Loucy (cell line): ENCODE measurements around the gene GNG13.

ENCODE experiments used
- H2AFZ ChIP-seq: fragments of 200-600 bp; sonication (generic); 2 replicates; pipeline ENCODE4 v1.6.0; 2016; ENCODE audit warnings: antibody characterized with exemption, mild to moderate bottlenecking, low read length, moderate library complexity
- H3F3A ChIP-seq: fragments of 200-600 bp; 2 replicates; pipeline ENCODE4 v1.6.0; 2016; ENCODE audit warnings: antibody characterized with exemption, low read depth, mild to moderate bottlenecking
- H3K27me3 ChIP-seq: fragments of 200-600 bp; sonication (generic); 2 replicates; pipeline ENCODE4 v1.6.1; 2014; ENCODE audit warnings: low read length, mild to moderate bottlenecking; ENCODE audit not compliant: insufficient read depth, poor library complexity, severe bottlenecking
- H3K36me3 ChIP-seq: fragments of 200-600 bp; sonication (generic); 2 replicates; pipeline ENCODE4 v1.6.1; 2016; ENCODE audit warnings: low read length; ENCODE audit not compliant: insufficient read depth
- H3K4me1 ChIP-seq: fragments of 200-600 bp; sonication (generic); 2 replicates; pipeline ENCODE4 v1.5.1; 2014; ENCODE audit warnings: low read length, mild to moderate bottlenecking; ENCODE audit not compliant: insufficient read depth, poor library complexity, severe bottlenecking
- H3K4me2 ChIP-seq: fragments of 200-600 bp; sonication (generic); 2 replicates; pipeline ENCODE4 v1.6.0; 2014; ENCODE audit warnings: antibody characterized with exemption, low read length, low read depth, mild to moderate bottlenecking; ENCODE audit not compliant: poor library complexity, severe bottlenecking
- H3K4me3 ChIP-seq: fragments of 200-600 bp; sonication (generic); 2 replicates; pipeline ENCODE4 v1.5.1; 2014; ENCODE audit warnings: low read length, mild to moderate bottlenecking, mixed read lengths; ENCODE audit not compliant: poor library complexity, severe bottlenecking
- H3K79me2 ChIP-seq: fragments of 200-600 bp; sonication (generic); 2 replicates; pipeline ENCODE4 v1.6.1; 2014; ENCODE audit warnings: low read length; ENCODE audit not compliant: insufficient read depth
- H3K9ac ChIP-seq: fragments of 200-600 bp; sonication (generic); 2 replicates; pipeline ENCODE4 v1.6.0; 2014; ENCODE audit warnings: mild to moderate bottlenecking, low read depth, low read length, moderate library complexity; ENCODE audit not compliant: poor library complexity, severe bottlenecking
- H3K9me2 ChIP-seq: fragments of 200-600 bp; sonication (generic); replicated peaks from 2 replicates; pipeline ENCODE4 v1.6.1; 2016; ENCODE audit warnings: low read depth, low read length, mixed read lengths
- H3K9me3 ChIP-seq: fragments of 200-600 bp; sonication (generic); 2 replicates; pipeline ENCODE4 v1.6.1; 2014; ENCODE audit warnings: mild to moderate bottlenecking, antibody characterized with exemption, low read length, low read depth; ENCODE audit not compliant: insufficient read depth
- H4K20me1 ChIP-seq: fragments of 200-600 bp; sonication (generic); 2 replicates; pipeline ENCODE4 v1.6.0; 2014; ENCODE audit warnings: antibody characterized with exemption, low read length, mild to moderate bottlenecking; ENCODE audit not compliant: insufficient read depth, poor library complexity, severe bottlenecking
- EZH2phosphoT487 ChIP-seq: fragments of 200-600 bp; IDR thresholded peaks from 2 replicates; pipeline ENCODE4 v1.6.1; 2018; ENCODE audit warnings: antibody characterized with exemption, mild to moderate bottlenecking, moderate library complexity, borderline replicate concordance
- TF ChIP-seq, protein P1 (sequence below): fragments of 200-600 bp; sonication (generic); conservative IDR thresholded peaks from 2 replicates; pipeline ENCODE4 v1.5.1; 2014; ENCODE audit warnings: mild to moderate bottlenecking, antibody characterized with exemption, low read length

GNG13 gene

DNA sequence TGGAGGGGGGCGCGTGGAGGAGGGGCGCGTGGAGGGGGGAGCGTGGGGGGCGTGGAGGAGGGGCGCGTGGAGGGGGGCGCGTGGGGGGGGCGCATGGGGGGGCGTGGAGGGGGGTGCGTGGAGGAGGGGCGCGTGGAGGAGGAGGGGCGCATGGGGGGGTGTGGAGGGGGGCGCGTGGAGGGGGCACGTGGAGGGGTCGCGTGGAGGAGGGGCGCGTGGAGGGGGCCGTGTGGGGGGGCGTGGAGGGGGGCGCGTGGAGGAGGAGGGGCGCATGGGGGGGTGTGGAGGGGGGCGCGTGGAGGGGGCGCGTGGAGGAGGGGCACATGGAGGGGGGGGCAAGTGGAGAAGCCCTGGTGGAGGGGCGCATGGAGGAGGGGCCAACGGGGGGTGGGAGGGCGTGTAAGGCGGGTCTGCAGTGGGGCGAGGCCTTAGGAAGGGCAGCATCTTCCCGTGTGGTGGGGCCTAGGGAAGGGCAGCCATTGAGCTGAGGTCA lies 32.7 kb downstream of the GNG13 start:
- TF ChIP-seq EZH2phosphoT487, result no peak
- TF ChIP-seq, protein P1, sequence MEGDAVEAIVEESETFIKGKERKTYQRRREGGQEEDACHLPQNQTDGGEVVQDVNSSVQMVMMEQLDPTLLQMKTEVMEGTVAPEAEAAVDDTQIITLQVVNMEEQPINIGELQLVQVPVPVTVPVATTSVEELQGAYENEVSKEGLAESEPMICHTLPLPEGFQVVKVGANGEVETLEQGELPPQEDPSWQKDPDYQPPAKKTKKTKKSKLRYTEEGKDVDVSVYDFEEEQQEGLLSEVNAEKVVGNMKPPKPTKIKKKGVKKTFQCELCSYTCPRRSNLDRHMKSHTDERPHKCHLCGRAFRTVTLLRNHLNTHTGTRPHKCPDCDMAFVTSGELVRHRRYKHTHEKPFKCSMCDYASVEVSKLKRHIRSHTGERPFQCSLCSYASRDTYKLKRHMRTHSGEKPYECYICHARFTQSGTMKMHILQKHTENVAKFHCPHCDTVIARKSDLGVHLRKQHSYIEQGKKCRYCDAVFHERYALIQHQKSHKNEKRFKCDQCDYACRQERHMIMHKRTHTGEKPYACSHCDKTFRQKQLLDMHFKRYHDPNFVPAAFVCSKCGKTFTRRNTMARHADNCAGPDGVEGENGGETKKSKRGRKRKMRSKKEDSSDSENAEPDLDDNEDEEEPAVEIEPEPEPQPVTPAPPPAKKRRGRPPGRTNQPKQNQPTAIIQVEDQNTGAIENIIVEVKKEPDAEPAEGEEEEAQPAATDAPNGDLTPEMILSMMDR, result no peak
- H3K4me3 ChIP-seq, result no peak overlapping the region
- no peaks in the 10 kb centered on the region for H3K27me3 ChIP-seq
- H3K9me2 ChIP-seq, result no peaks in the 10 kb centered on the region
- no peaks in the 10 kb centered on the region for H3K36me3 ChIP-seq
- H3K4me2 ChIP-seq, result no peak overlapping the region
- H3K9ac ChIP-seq, result no peak overlapping the region
- H3K9me3 ChIP-seq, result no peaks in the 10 kb centered on the region
- no peaks in the 10 kb centered on the region for H3K4me1 ChIP-seq
- no peak overlapping the region for H2AFZ ChIP-seq
- H4K20me1 ChIP-seq, result no peaks in the 10 kb centered on the region
- no peaks in the 10 kb centered on the region for H3F3A ChIP-seq
- H3K79me2 ChIP-seq, result no peaks in the 10 kb centered on the region

DNA sequence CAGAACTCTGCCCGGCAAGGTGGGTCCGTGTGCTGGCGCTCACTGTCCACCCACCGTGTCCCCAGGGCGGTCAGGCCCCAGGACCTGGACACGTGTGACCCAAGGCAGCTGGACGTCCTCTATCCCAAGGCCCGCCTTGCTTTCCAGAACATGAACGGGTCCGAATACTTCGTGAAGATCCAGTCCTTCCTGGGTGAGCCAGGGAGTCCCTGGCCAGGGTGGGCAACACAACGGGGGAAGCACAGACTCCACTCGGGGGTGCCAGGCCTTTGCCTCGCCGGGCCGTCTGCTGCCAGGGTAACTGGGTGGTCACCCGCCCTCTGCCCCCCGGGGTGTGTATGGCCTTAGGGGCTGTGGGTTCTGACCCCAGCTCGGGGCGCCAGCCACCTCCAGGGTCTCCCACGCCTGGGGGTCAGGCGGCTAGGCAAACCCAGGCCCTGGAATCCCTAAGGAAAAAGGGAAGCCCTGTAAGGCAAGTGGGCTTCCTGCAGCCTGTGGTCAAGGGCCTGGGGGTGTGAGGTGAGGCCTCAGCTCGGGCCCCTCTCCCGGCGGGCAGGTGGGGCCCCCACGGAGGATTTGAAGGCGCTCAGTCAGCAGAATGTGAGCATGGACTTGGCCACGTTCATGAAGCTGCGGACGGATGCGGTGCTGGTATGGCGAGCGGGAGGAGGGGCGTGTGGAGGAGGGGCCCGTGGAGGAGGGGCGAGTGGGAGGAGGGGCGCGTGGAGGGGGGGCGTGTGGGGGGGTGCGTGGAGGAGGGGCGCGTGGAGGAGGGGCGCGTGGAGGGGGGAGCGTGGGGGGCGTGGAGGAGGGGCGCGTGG lies 33.5 kb downstream of the GNG13 start:
- H3K27me3 ChIP-seq, result no peaks in the 10 kb centered on the region
- H3K9me3 ChIP-seq, result no peaks in the 10 kb centered on the region
- no peaks in the 10 kb centered on the region for H3K9me2 ChIP-seq
- no peaks in the 10 kb centered on the region for H3K36me3 ChIP-seq
- TF ChIP-seq EZH2phosphoT487, result no peak
- TF ChIP-seq, protein P1, result no peak
- H3K4me3 ChIP-seq, result no peak overlapping the region
- no peak overlapping the region for H3K4me2 ChIP-seq
- H3K9ac ChIP-seq, result no peak overlapping the region
- no peaks in the 10 kb centered on the region for H3K4me1 ChIP-seq
- H3F3A ChIP-seq, result no peaks in the 10 kb centered on the region
- H2AFZ ChIP-seq, result no peak overlapping the region
- H4K20me1 ChIP-seq, result no peaks in the 10 kb centered on the region
- H3K79me2 ChIP-seq, result no peaks in the 10 kb centered on the region

DNA sequence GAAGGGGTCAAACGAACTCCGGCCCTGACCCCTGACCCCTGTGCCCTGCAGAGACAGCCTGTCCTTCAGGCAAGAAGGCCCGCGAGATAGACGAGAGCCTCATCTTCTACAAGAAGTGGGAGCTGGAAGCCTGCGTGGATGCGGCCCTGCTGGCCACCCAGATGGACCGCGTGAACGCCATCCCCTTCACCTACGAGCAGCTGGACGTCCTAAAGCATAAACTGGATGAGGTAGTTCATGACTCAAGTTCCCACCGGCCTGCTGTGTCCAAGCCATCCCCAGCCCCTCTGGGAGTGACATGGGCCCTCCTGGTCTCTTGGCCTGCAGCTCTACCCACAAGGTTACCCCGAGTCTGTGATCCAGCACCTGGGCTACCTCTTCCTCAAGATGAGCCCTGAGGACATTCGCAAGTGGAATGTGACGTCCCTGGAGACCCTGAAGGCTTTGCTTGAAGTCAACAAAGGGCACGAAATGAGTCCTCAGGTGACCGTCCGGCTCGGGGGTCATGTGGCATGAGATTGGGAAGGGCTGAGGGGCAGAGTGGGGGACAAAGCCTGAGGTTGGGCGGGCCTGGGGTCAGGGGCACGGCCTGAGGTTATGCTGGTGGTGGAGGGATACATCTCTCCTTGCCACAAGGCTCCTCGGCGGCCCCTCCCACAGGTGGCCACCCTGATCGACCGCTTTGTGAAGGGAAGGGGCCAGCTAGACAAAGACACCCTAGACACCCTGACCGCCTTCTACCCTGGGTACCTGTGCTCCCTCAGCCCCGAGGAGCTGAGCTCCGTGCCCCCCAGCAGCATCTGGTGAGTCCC lies 34.3 kb downstream of the GNG13 start:
- Histone ChIP-seq H3K9ac (no peak overlapping the region), H3K4me1 (no peaks in the 10 kb centered on the region), H3K4me3 (no peak overlapping the region), H3K9me2 (no peaks in the 10 kb centered on the region), H3K79me2 (no peaks in the 10 kb centered on the region), H3K36me3 (no peaks in the 10 kb centered on the region), H4K20me1 (no peaks in the 10 kb centered on the region), H3K4me2 (no peak overlapping the region), H3K27me3 (no peaks in the 10 kb centered on the region), H3K9me3 (no peaks in the 10 kb centered on the region), H2AFZ (no peak overlapping the region), H3F3A (no peaks in the 10 kb centered on the region)
- TF ChIP-seq, protein P1, result no peak
- TF ChIP-seq EZH2phosphoT487, result no peak
